Measurements from ENCODE around the gene NATD1.

- TF ChIP-seq POLR2A (IDR thresholded peaks at IDR 0.05; ENCODE audit: borderline replicate concordance, extremely low read depth, insufficient read depth, insufficient read length) (no peak), CTCF (IDR thresholded peaks at IDR 0.05 in 2 of 3, conservative IDR thresholded peaks at IDR 0.05 in 1 of 3; ENCODE audit: borderline replicate concordance in 1 of 3, insufficient read depth in 1 of 3, low read depth in 2 of 3, low read length in 2 of 3) (no peak)
Measured at GRCh38 chr17:21223086-21223485, 30.1 kb downstream of the NATD1 start.
